ENCODE data around the gene CACNA1I.

The CACNA1I gene

GRCh38 chr22:39651053-39651996, 80.8 kb downstream of the CACNA1I start:
- DNase-seq (ENCODE audit: low read depth) = no peak

DNA sequence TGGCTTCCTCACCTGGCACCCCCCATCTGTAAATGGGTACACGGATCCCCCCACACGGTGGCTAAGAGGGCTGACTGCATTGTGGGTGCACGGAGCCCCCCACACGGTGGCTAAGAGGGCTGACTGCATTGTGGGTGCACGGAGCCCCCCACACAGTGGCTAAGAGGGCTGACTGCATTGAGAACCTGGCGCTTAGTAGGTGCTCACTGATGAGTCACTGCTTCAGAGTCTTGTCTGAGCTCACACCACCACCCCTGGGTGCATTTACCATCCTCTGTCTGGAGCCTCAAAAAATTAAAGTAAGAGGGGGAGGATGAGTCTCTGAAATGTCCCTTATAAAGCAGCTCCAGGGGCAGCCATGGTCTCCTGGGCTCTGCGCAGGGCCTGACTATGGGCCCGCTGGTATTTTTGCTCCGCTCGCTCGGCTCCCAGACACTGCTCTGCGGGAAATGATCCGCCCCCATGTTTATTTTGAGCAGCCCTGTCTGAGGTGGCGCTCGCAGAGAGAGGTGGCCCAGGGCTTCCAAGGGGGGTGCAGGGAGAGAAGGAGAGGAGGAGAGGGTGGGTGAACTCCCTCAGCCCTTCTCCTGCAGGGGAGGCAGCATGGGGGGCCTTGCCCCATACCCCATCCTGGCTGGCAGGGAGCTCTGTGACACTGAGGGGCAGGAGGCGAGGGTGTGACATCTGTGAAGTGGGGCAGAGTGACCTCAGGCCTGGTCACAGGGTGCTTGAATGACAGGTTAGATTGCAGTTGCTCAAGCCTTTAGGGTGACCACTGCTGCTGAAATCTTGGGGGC, 82.6 kb downstream of the CACNA1I start:
- DNase-seq (ENCODE audit: low read depth) = no peak

DNA sequence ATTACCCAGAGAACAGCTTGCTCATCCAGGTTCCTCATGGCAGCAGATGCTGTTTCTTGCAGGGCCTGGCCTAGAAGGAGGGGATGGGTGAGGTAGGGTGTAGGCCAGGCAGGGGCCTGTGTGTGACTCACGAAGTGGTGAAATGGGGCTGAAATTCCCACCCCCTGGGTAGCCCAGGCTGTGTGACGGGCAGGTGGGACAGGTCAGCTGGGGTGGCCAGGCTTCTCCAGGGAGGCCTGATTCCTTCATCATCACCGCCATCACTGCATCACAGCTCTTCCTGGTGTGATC, 83.2 kb downstream of the CACNA1I start:
- no peak for DNase-seq (ENCODE audit: low read depth)

- no peak for DNase-seq (ENCODE audit: low read depth)
Observed at GRCh38 chr22:39654131-39654926, 83.8 kb downstream of the CACNA1I start.

DNA sequence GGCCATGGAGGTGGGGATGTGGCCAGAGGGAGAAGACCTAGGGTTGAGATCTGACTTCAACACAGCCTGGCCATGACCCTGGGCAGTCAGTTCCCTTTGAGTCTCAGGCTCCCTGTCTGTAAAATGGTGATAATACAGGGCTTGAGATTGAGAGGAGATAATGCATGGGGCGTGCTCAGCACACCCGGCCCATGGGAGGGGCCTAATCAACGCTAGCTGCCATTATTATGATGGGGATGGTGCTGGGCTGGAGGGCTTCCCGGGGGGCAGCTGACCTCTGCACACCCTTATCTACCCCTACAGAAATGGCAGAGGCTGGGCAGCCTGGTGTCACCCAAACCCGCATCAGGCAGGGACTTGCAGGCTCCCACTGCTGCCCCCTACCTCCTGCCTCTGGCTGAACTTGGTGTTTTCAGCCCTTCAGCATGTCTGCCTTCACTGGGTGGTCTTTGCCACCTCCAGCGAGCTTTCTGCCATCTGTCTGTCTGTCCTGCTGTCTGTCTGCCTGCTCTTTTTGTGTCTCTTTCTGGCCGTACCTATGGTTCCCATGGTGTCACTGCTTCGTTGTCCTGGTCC, 84.5 kb downstream of the CACNA1I start:
- no peak for DNase-seq (ENCODE audit: low read depth)

DNA sequence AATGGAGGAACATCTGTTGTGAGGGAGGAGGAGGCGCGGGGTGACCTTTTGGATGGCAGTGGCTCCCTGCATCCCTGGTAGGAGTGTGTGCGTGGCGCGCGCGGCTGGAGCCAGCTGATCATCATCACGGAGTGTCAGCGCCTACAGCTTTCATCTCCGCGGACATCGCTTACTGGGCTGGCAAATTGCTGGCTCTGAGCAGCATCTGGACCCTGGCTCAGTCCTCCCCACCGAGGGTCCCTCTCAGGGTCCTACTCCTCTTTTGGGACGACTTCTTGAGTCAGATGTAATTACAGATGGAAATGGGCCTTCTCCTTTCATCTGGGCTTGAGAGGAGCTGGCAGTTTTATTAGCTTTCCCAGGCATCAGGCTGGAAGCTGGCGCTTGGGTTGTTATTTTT, 85.3 kb downstream of the CACNA1I start:
- DNase-seq (ENCODE audit: low read depth) = no peak

- no peak for DNase-seq (ENCODE audit: low read depth)
Observed at GRCh38 chr22:39656495-39657490, 86.2 kb downstream of the CACNA1I start.

GRCh38 chr22:39658367-39658766, 87.8 kb downstream of the CACNA1I start:
- DNase-seq (ENCODE audit: low read depth) = no peak

DNA sequence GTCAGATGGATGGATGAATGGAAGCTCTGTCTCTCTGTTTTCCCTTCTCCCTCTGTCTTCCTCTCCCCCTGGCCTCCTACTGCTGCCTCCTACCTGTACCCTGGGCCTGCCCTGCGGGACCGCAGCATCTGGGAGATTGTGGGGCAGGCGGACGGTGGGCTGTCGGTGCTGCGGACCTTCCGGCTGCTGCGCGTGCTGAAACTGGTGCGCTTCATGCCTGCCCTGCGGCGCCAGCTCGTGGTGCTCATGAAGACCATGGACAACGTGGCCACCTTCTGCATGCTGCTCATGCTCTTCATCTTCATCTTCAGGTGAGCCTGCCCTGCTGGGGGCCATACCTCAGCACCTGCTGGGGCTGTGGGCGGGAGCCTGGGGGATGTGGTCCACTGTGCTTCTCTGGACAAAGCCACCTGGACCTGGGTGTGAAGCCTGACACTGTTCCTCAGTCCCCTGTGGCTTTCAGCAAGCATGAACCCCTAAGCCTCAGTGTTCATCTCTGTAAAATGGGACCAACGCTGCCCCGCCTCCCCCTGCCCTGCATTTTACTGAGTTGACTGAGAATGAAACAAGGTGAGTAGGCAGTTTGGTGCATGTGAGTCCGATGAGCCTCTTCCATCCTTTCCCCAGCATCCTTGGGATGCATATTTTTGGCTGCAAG, 88.4 kb downstream of the CACNA1I start:
- no peak for DNase-seq (ENCODE audit: low read depth)

DNA sequence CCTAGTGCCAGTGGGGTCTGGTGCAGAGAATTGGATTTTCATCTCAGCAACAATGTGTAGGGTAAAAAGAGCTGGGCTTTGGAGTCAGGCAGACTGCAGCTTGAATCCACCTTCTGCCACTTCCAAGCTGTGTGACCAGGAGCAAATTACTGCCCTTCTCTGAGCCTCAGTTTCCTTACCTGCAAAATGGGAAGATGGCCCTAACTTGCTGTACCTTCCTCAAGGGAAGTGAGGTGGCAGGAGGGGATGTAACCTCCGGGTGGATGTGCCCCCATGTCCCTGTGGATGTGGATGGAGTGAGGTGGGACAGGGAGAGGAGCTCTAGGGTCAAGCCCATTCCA, 90.9 kb downstream of the CACNA1I start:
- DNase-seq (ENCODE audit: low read depth) = no peak

DNA sequence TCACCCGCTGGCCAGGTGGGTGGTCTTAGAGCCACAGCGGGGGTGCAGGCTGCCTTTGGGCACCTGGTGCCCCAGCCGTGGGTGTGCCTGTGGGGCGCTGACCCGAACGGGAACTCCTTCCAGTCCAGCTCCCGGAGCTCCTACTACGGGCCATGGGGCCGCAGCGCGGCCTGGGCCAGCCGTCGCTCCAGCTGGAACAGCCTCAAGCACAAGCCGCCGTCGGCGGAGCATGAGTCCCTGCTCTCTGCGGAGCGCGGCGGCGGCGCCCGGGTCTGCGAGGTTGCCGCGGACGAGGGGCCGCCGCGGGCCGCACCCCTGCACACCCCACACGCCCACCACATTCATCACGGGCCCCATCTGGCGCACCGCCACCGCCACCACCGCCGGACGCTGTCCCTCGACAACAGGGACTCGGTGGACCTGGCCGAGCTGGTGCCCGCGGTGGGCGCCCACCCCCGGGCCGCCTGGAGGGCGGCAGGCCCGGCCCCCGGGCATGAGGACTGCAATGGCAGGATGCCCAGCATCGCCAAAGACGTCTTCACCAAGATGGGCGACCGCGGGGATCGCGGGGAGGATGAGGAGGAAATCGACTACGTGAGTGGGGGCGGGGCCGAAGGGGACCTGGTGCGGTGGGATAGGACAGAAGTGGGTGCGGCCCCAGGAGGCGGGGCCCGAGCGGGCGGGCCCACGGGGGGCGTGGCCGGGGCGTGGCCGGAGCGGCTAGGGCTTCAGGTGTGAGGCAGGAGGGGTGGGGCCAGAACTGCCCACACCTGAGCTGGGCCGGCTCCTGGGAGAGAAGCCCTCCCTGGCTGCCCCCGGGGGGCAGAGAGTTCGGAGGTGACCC, 91.5 kb downstream of the CACNA1I start:
- no peak for DNase-seq (ENCODE audit: low read depth)

DNA sequence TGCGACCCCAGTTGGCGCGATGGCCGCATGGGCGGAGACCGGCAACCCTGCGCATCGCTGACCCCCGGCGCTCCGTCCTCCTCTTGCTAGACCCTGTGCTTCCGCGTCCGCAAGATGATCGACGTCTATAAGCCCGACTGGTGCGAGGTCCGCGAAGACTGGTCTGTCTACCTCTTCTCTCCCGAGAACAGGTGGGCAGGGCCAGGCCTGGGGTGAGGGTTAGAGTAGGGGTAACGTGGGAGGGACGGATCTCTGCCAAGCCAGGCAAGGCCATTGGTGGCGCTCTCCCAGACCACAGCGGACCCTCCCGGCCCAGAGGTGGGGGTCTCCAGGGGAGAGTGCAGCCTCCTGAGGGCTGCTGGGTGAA, 92.1 kb downstream of the CACNA1I start:
- DNase-seq (ENCODE audit: low read depth) = no peak

- no peak for DNase-seq (ENCODE audit: low read depth)
Observed at GRCh38 chr22:39663751-39664150, 93.2 kb downstream of the CACNA1I start.

DNA sequence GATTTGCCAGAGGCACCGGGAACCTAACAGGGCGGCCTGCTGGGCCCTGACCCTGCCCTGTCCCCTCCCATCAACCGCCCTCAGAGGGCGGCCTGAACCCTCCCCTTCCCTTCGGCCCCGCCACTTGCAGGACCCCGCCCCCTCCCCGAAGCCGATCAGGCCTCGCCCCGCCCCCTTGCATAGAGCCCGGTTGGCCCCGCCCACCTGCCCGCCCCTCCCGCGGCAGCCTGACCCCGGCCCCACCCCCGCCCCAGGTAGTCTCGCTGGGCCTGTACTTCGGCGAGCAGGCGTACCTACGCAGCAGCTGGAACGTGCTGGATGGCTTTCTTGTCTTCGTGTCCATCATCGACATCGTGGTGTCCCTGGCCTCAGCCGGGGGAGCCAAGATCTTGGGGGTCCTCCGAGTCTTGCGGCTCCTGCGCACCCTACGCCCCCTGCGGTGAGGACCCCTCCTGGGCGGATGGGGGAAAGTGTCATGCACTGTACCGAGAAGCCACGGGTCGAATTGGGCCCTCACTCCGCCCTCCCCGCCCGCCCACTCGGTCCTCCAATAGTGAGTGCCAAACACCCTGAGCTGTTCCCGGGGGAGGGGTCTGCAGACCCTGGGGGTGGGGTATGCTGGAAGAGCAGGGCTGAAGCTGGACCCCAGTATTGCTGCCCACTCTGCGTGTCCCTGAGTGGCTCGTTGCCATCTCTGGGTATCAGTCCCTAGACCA, 94.1 kb downstream of the CACNA1I start:
- no peak for DNase-seq (ENCODE audit: low read depth)

DNA sequence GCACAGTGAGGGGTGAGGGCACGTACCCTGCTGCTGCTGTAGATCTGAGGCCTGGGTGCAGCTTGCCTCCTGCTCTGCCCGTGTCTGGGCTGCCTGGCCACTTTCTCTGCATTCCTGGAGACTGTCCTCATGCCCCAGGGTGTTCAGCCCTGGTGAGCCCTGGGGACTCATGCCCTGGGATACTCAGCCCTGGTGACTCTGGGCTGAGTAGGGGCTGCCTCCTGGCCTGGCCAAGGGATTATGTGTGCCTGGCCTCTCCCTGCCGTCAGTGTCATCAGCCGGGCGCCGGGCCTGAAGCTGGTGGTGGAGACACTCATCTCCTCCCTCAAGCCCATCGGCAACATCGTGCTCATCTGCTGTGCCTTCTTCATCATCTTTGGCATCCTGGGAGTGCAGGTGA, 94.7 kb downstream of the CACNA1I start:
- DNase-seq (ENCODE audit: low read depth) = no peak

GRCh38 chr22:39665661-39666431, 95.3 kb downstream of the CACNA1I start:
- no peak for DNase-seq (ENCODE audit: low read depth)

- DNase-seq (ENCODE audit: low read depth) = no peak
Observed at GRCh38 chr22:39666495-39666894, 95.9 kb downstream of the CACNA1I start.

DNA sequence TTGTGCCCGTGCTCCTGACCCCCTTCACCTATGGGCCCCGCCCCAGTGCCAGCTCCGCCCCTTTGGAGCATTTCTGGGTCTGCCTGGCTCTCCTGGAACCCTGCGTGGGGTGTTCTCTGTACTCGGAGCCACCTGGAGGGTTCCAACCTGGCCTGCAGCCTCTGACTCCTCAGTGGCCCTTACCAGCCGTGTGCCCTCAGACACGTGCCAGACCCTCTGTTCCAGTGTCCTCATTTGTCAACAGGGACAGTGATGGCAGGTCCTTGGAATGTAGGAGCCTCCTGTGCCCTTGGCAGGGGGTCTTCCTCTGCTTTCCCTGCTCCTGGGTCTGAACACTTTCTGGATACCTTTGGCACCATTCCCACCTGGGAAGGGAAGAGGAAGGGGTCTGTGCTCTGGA, 96.4 kb downstream of the CACNA1I start:
- DNase-seq (ENCODE audit: low read depth) = no peak

Measured in GM04503 (cell line).